GM18520 (cell line): Measurements from ENCODE around the gene KDM2A.
"Not testable (repeated sequence)": the region's sequence is repeated elsewhere in the genome, so short reads cannot be mapped to it uniquely, and the experiment has no call there.

Experiments
- ATAC-seq: cut with Tn5 transposase; IDR thresholded peaks from one replicate; pipeline ENCODE4 v1.9.1; 2021; ENCODE audit not compliant: unreplicated experiment

The KDM2A gene

GRCh38 chr11:67117672-67118180 lies 1.3 kb upstream of the KDM2A start:
- peak; percentile 5 for ATAC-seq

GRCh38 chr11:67118181-67118766 lies 789 bp upstream of the KDM2A start:
- ATAC-seq = peak; percentile 4

GRCh38 chr11:67119585-67120391 lies 725 bp downstream of the KDM2A start:
- ATAC-seq = peak; percentile 13

- ATAC-seq = no peak
These were observed 1.4 kb downstream of the KDM2A start for GRCh38 chr11:67120456-67120855.

DNA sequence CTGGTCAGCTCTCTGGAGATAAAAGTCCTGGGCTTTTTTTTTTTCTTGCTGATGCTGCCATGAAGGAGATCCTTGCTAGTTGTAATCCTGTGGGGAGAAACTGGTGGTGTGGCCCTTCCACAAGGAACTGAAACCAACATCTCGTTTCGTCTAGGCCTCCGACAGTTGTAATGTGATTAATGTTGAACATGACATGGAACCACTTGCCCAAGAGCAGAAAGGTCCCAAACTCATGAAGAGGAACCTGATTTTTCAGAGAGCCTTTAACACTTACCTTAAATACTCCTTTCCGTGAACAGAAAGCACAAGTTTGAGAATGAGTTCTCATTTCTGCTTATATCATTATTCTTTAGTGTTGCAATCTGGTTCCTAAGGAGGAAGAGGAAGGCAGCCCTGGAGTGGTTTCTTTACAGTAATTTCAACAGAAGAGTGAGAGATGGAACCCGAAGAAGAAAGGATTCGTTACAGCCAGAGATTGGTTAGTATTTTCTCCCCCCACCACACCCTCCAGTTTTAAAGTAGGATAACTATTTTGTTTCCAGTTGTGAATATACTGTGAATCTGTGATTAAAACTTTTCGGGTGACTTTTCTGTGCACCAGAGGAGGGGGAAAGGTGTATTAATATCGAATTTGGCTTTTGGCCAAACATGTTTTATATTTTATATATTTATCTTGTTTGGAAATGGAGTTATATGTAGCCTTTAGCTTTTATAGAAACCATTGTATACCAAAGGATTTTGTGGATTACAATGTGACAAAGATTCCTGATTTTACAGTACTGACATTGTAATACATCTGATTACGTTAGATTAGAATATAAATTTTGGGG lies 2.0 kb downstream of the KDM2A start:
- peak; percentile 20 for ATAC-seq

GRCh38 chr11:67123801-67124200 lies 4.7 kb downstream of the KDM2A start:
- ATAC-seq = not testable (repeated sequence)

DNA sequence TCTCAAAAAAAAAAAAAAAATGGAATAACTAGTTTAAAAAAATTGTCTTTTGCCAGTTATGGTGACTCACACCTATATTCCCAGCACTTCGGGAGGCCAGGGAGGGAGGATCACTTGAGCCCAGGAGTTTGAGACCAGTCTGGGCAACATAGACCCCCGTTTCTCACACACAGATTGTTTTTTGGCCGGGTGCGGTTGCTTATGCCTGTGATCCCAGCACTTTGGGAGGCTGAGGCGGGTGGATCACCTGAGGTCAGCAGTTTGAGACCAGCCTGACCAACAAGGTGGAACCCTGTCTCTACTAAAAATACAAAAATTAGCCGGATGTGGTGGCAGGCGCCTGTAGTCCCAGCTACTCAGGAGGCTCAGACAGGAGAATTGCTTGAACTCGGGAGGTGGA lies 7.2 kb downstream of the KDM2A start:
- not testable (repeated sequence) for ATAC-seq

DNA sequence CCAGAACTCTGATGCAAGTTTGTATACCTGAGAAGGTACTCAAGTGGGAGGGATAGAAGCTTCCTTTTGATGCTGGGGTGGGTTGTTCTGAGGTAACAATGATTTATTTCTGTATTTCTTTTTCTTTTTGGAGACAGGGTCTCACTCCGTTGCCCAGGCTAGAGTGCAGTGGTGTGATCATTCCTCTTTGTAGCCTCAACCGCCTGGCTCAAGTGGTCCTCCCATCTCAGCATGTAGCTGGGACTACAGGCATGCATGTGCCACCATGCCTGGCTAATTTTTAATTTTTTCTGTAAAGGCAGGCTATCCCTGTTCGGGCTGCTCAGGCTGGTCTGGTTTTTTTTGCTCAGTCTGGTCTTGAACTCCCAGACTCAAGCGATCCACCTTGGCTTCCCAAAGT lies 7.9 kb downstream of the KDM2A start:
- ATAC-seq = no peak

DNA sequence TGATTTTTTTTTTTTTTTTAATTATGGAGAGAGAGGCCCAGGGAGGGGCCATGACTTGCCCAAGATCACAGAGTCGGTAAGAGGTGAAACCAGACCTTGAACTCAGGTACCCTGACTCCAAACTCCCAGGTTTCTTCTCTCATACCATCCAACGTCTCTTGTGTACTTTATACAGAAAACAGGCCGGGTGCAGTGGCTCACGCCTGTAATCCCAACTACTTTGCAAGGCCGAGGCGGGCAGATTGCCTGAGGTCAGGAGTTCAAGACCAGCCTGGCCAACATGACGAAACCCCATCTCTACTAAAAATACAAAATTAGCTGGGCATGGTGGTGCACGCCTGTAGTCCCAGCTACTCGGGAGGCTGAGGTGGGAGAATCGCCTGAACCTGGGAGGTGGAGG lies 11.8 kb downstream of the KDM2A start:
- ATAC-seq = not testable (repeated sequence)

GRCh38 chr11:67136156-67136555 lies 17.1 kb downstream of the KDM2A start:
- no peak for ATAC-seq

DNA sequence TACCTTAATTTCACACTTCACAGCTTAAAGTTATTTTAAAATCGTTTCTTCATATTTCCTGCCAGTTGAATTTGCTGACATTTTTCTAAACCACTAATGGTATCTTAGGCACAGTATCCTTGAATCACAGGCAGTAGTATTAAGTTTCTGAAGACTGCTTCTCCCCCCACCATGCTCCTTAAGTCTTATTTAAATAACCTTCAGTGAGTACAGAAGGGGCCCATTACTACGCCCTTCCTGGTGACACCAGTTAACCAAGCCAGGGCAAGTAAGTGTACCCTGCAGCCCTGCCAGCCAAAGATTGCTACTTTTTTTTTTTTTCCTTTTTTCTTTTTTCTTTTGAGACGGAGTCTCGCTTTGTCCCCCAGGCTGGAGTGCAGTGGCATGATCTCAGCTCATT lies 19.9 kb downstream of the KDM2A start:
- no peak for ATAC-seq

- no peak for ATAC-seq
These were observed 27.6 kb downstream of the KDM2A start for GRCh38 chr11:67146516-67147226.

DNA sequence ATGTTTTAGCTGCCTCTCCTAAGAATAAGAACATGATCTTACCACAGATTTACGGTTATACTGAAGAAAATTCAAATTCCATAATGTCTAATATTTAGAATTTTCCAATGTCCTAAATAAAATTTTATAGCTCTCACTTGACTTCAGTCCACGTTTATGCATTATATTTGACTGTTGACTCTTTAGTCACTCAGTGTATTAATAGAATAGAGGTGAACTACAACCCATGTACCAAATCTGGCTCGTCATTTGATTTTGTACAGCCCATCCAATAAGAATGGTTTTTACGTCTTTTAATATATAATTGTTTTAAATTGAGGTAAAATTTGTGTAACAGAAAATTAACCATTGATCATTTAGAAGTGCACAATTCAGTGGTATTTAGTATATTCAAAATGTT lies 34.9 kb downstream of the KDM2A start:
- ATAC-seq = no peak

- ATAC-seq = no peak
These were observed 35.7 kb downstream of the KDM2A start for GRCh38 chr11:67154726-67155125.

- no peak for ATAC-seq
These were observed 38.6 kb downstream of the KDM2A start for GRCh38 chr11:67157691-67158090.

- no peak for ATAC-seq
These were observed 39.2 kb downstream of the KDM2A start for GRCh38 chr11:67158221-67158620.

GRCh38 chr11:67160045-67160444 lies 41.0 kb downstream of the KDM2A start:
- ATAC-seq = no peak

DNA sequence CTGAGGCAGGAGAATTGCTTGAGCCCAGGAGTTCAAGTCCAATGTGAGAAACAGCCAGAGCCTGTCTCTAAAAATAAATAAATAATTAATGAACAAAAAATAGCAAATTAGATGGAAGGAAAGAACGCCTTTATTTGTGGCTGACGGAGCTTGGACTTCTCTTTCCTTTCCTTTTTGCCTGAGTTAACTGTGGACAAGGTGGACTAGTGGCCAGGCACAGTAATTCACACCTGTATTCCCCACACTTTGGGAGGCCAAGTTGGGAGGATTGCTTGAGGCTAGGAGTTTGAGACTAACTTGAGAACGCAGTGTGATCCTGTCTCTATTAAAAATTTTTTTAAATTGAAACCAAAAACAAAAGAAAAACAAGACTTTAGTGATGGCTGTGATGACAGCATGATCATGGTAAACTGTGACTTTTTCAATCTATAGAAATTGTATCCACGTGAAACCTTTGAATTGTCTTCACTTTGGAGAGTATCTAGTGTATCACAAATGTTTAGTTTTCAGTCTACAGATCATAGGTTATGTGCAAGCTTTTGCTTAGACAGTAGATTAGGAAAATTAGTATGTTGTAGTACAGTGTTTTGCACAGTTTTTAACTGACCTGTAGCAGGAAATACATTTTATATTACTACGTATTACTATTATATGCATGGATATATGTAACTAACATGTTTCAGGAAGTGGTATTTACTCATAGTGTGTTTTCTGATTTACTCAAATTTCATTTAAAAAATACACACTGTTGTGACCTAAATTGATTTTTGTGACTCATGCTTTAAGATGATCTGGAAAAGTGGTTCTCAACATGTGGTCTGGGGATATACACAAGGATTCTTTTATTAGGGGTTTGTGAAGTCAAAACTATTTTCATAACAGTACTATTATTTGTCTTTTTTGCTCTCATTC lies 42.1 kb downstream of the KDM2A start:
- no peak for ATAC-seq

GRCh38 chr11:67163006-67163405 lies 43.9 kb downstream of the KDM2A start:
- ATAC-seq = no peak

DNA sequence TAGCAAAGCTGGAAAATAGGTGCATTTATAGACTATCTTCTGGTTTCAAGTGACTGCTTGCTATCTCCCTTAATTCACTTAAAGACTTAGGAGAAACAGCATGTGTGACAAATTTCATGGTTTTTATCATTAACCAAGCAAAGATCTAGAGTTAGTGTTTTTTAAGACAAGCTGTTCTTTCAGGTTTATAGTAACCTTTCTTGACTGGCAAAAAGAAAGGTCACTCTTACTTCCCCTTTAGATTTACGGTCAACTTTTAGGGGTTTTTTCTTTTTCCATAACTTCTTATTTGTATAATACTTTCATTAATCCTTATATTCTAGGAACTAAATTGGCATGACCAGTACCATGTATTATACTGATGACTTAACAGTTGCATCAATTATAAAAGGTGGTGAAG lies 46.6 kb downstream of the KDM2A start:
- ATAC-seq = no peak
